ENCODE measurements around the gene RHOBTB3.
A peak's percentile ranks its signal among the peaks of the same experiment; 100 is the strongest.
"Not testable (repeated sequence)": the region's sequence is repeated elsewhere in the genome, so short reads cannot be mapped to it uniquely, and the experiment has no call there.

The RHOBTB3 gene

GRCh38 chr5:95697781-95698681 lies 33.1 kb upstream of the RHOBTB3 start:
- H3K27ac ChIP-seq, result peak overlapping the region; percentile 46; the same call in 1 of the 2 replicates
- TF ChIP-seq ZFX (IDR thresholded peaks at IDR 0.05) (no peak), CTCF (conservative IDR thresholded peaks at IDR 0.05) (no peak; the same call in 1 of the 2 replicates)

- TF ChIP-seq CTCF (conservative IDR thresholded peaks at IDR 0.05), result no peak
- TF ChIP-seq ZFX (IDR thresholded peaks at IDR 0.05), result no peak
- H3K27ac ChIP-seq, result no peak overlapping the region
These were observed 31.8 kb upstream of the RHOBTB3 start for GRCh38 chr5:95699337-95699736.

GRCh38 chr5:95701074-95701473 lies 30.1 kb upstream of the RHOBTB3 start:
- TF ChIP-seq ZFX (IDR thresholded peaks at IDR 0.05) (no peak), CTCF (conservative IDR thresholded peaks at IDR 0.05) (no peak)
- no peak overlapping the region for H3K27ac ChIP-seq

GRCh38 chr5:95704150-95704549 lies 27.0 kb upstream of the RHOBTB3 start:
- no peak overlapping the region for H3K27ac ChIP-seq
- TF ChIP-seq CTCF (conservative IDR thresholded peaks at IDR 0.05) (no peak), ZFX (IDR thresholded peaks at IDR 0.05) (no peak)

GRCh38 chr5:95706196-95706595 lies 24.9 kb upstream of the RHOBTB3 start:
- H3K27ac ChIP-seq, result not testable (repeated sequence)

GRCh38 chr5:95707055-95707454 lies 24.1 kb upstream of the RHOBTB3 start:
- TF ChIP-seq CTCF (conservative IDR thresholded peaks at IDR 0.05), result no peak
- TF ChIP-seq ZFX (IDR thresholded peaks at IDR 0.05), result no peak
- H3K27ac ChIP-seq, result no peak overlapping the region

GRCh38 chr5:95707534-95708188 lies 23.5 kb upstream of the RHOBTB3 start:
- H3K27ac ChIP-seq, result not testable (repeated sequence)

GRCh38 chr5:95708876-95709275 lies 22.3 kb upstream of the RHOBTB3 start:
- H3K27ac ChIP-seq, result no peak overlapping the region
- TF ChIP-seq CTCF (conservative IDR thresholded peaks at IDR 0.05) (no peak), ZFX (IDR thresholded peaks at IDR 0.05) (no peak)
